Keratinocyte (primary cell): Measurements from ENCODE around the gene SEC22B. TPM values are rescaled to one million over a fixed set of nuclear protein-coding genes. Genes with fewer than 3 reads are reported as not detected.
A peak's percentile ranks its signal among the peaks of the same experiment; 100 is the strongest.
"Not testable (repeated sequence)": the region's sequence is repeated elsewhere in the genome, so short reads cannot be mapped to it uniquely, and the experiment has no call there.

Experiments
- DNase-seq: peaks from one replicate; pipeline ENCODE4 v3.0.0-alpha.2; 2011; ENCODE audit warnings: low read depth, missing footprints, low spot score
- FAIRE-seq: peaks from 2 replicates; lab custom pipeline; 2011; peaks lifted over from hg19 to GRCh38; lab: Jason Lieb, UNC
- H2AFZ ChIP-seq: 2 replicates; pipeline ENCODE4 v1.6.0; 2012; ENCODE audit warnings: low read length, control low read depth, inconsistent platforms; ENCODE audit not compliant: control insufficient read depth
- H3K27ac ChIP-seq: 2 replicates; pipeline ENCODE4 v1.5.1; 2011; ENCODE audit warnings: low read length; ENCODE audit not compliant: control insufficient read depth, insufficient read depth
- H3K27me3 ChIP-seq: 3 replicates; pipeline ENCODE4 v1.6.0; 2011; ENCODE audit warnings: low read length; ENCODE audit not compliant: control insufficient read depth, insufficient read depth; ENCODE audit errors: extremely low read depth
- H3K36me3 ChIP-seq, 2 experiments: 2 replicates in 1 of 2; 3 replicates in 1 of 2; pipeline ENCODE4 v1.5.1; 2011; ENCODE audit warnings: low read length in 2 of 2, mild to moderate bottlenecking in 1 of 2; ENCODE audit not compliant: control insufficient read depth in 2 of 2, insufficient read depth in 2 of 2; ENCODE audit errors: extremely low read depth in 1 of 2
- H3K4me1 ChIP-seq: 3 replicates; pipeline ENCODE4 v1.5.1; 2011; ENCODE audit warnings: low read length; ENCODE audit not compliant: control insufficient read depth, insufficient read depth; ENCODE audit errors: extremely low read depth
- H3K4me2 ChIP-seq: 3 replicates; pipeline ENCODE4 v1.6.0; 2011; ENCODE audit warnings: low read depth, low read length; ENCODE audit not compliant: control insufficient read depth, insufficient read depth; ENCODE audit errors: extremely low read depth
- H3K4me3 ChIP-seq, 3 experiments: fragments of 200-600 bp in 1 of 3; sonication (generic) in 1 of 3; 2 replicates in 2 of 3; 3 replicates in 1 of 3; pipeline ENCODE4 v1.5.1; 2011 to 2016; ENCODE audit warnings: low read length in 3 of 3, mild to moderate bottlenecking in 3 of 3, control low read depth in 2 of 3, inconsistent platforms in 1 of 3, low read depth in 1 of 3, mixed read lengths in 1 of 3, mixed run types in 1 of 3, moderate library complexity in 1 of 3; ENCODE audit not compliant: control insufficient read depth in 2 of 3, insufficient read depth in 2 of 3; ENCODE audit errors: extremely low read depth in 1 of 3
- H3K79me2 ChIP-seq: 2 replicates; pipeline ENCODE4 v1.6.0; 2012; ENCODE audit warnings: low read length; ENCODE audit not compliant: control insufficient read depth, insufficient read depth
- H3K9ac ChIP-seq: 3 replicates; pipeline ENCODE4 v1.6.0; 2011; ENCODE audit warnings: low read length; ENCODE audit not compliant: control insufficient read depth, insufficient read depth; ENCODE audit errors: extremely low read depth
- H3K9me1 ChIP-seq: 3 replicates; pipeline ENCODE4 v1.6.0; 2011; ENCODE audit warnings: low read length; ENCODE audit not compliant: control insufficient read depth, insufficient read depth; ENCODE audit errors: extremely low read depth
- H3K9me3 ChIP-seq: 2 replicates; pipeline ENCODE4 v1.5.1; 2012; ENCODE audit warnings: low read depth, low read length; ENCODE audit not compliant: control insufficient read depth
- H4K20me1 ChIP-seq: 3 replicates; pipeline ENCODE4 v1.6.0; 2011; ENCODE audit warnings: low read length; ENCODE audit not compliant: control insufficient read depth, insufficient read depth; ENCODE audit errors: extremely low read depth
- dilution Hi-C: fragments of 300-500 bp; cut with MboI; formaldehyde crosslinking; loops from one replicate; pipeline ENCODE4 v1.7.0; 2020; ENCODE audit warnings: low sequenced_read_pairs; ENCODE audit not compliant: extremely low pct_ligation_motif_present
- polyA plus RNA-seq, 5 experiments: library from polyadenylated mRNA; depleted of rRNA in 3 of 5; stranded (reverse) in 3 of 5; stranded (forward) in 1 of 5; unstranded in 1 of 5; fragments of >200 nt; gene quantifications; 1 replicate in 1 of 5; 2 replicates in 3 of 5; 3 replicates in 1 of 5; pipeline versions ENCODE4 v1.2.1 to v1.2.3, GENCODE V29; 2011 to 2012; ENCODE audit warnings: missing spikeins in 2 of 5, low read depth in 1 of 5, low replicate concordance in 1 of 5
- small RNA-seq, 3 experiments: library from RNA; depleted of rRNA; stranded (forward); fragments of <200 nt; gene quantifications; one replicate each; pipeline ENCODE3, GENCODE V24; 2012; ENCODE audit warnings: low read depth in 3 of 3, low replicate concordance in 1 of 3; ENCODE audit not compliant: insufficient read length in 3 of 3

The SEC22B gene
- polyA plus RNA-seq, 1 donor (not counting 4 experiments of a cell fraction or from before 2014, with no cell fraction given): 19.5 TPM

- dilution Hi-C loops, H3K27ac ChIP-seq, H3K27me3 ChIP-seq, H4K20me1 ChIP-seq, DNase-seq, H3K4me1 ChIP-seq, H3K9me1 ChIP-seq, H3K4me2 ChIP-seq, H3K79me2 ChIP-seq, H3K36me3 ChIP-seq, H3K9me3 ChIP-seq, H3K4me3 ChIP-seq, H2AFZ ChIP-seq, H3K9ac ChIP-seq: not testable (repeated sequence)
- peak; percentile 95 for FAIRE-seq
Observed at GRCh38 chr1:120103768-120104167, 72.6 kb downstream of the SEC22B start.

- H3K9me1 ChIP-seq, H3K27me3 ChIP-seq, H3K36me3 ChIP-seq, dilution Hi-C loops, FAIRE-seq, H3K9ac ChIP-seq, H3K4me2 ChIP-seq, H3K9me3 ChIP-seq, H2AFZ ChIP-seq, DNase-seq, H4K20me1 ChIP-seq, H3K79me2 ChIP-seq, H3K27ac ChIP-seq, H3K4me3 ChIP-seq, H3K4me1 ChIP-seq: not testable (repeated sequence)
Observed at GRCh38 chr1:120101593-120101992, 74.7 kb downstream of the SEC22B start.

Small RNA genes within 50 kb of the gene (small RNA-seq; reads per million reads assigned to genes)
- gene RNU6-465P: 0 reads per million in 3 experiments

Other genes with a start within 250 kb of the SEC22B start
- gene NOTCH2, start 106.9 kb downstream of the SEC22B start, polyA plus RNA-seq: 22.5 to 36.9 TPM (median 24.3 TPM) in 3 replicates
- 16.1 to 25.8 TPM (median 20.6 TPM) in 3 replicates for gene NBPF8, start 238.5 kb upstream of the SEC22B start, polyA plus RNA-seq